Sigmoid colon (tissue), 4 donors: ENCODE measurements around the gene ADAMTSL1.

Source experiments
- POLR2A ChIP-seq, 2 donors: fragments of 450-650 bp; IDR thresholded peaks; one replicate each; pipeline ENCODE4 v1.6.1; 2016; ENCODE audit warnings: antibody characterized with exemption in 2 of 2, mild to moderate bottlenecking in 2 of 2, moderate library complexity in 2 of 2
- POLR2AphosphoS5 ChIP-seq, 4 donors: sonication (generic); formaldehyde crosslinking; IDR thresholded peaks; one replicate each; pipeline ENCODE4 v1.6.1; 2017; ENCODE audit warnings: antibody characterized with exemption in 4 of 4
- TF ChIP-seq, protein P1 (sequence below), 4 experiments: fragments of 450-650 bp in 3 of 4; fragments of 200-600 bp in 1 of 4; IDR thresholded peaks; one replicate each; pipeline ENCODE4 v1.5.1; 2016 to 2019; ENCODE audit warnings: antibody characterized with exemption in 4 of 4, mild to moderate bottlenecking in 3 of 4, moderate library complexity in 2 of 4

DNA sequence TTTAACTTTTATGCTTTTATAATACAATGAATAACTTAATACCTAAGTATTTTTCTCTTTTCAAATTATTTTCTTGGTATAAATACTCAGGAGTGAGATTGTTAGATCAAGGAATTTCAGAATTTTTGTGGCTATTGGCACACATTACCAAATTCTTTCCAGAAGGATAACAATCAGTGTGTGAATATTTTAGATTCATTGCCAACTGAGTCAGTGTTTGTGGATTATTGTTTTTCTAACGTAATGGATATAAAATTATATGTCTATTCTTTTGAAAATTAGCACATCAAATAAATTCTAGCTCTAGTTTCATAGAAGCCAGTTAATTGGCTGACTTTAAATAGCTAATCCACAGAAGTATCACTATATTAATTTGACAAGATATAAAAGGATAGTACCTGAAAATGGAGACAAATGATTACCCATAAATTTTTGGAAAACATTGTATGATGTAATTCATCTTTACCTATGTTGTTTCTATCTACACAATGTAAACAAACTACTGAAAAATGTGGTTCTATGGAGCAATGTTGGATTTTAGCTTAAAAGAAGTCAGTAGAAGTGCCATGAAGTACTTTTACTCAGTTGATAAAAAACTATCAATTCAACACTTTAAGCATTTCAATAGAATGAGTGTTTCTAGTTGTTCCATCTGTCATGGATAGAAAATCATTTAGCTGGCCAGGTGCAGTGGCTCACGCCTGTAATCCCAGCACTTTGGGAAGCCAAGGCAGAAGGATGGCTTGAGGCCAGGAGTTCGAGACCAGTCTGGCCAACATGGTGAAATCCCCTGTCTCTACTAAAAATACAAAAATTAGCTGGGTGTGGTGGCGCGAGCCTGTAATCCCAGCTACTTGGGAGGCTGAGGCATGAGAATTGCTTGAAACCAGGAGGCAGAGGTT, 185.1 kb downstream of the ADAMTSL1 start:
- no peak for TF ChIP-seq POLR2A (IDR thresholded peaks at IDR 0.05)
- TF ChIP-seq, protein P1, sequence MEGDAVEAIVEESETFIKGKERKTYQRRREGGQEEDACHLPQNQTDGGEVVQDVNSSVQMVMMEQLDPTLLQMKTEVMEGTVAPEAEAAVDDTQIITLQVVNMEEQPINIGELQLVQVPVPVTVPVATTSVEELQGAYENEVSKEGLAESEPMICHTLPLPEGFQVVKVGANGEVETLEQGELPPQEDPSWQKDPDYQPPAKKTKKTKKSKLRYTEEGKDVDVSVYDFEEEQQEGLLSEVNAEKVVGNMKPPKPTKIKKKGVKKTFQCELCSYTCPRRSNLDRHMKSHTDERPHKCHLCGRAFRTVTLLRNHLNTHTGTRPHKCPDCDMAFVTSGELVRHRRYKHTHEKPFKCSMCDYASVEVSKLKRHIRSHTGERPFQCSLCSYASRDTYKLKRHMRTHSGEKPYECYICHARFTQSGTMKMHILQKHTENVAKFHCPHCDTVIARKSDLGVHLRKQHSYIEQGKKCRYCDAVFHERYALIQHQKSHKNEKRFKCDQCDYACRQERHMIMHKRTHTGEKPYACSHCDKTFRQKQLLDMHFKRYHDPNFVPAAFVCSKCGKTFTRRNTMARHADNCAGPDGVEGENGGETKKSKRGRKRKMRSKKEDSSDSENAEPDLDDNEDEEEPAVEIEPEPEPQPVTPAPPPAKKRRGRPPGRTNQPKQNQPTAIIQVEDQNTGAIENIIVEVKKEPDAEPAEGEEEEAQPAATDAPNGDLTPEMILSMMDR (IDR thresholded peaks at IDR 0.05): no peak
- TF ChIP-seq POLR2AphosphoS5 (IDR thresholded peaks at IDR 0.05): no peak
